Measurements from ENCODE around the gene CALHM6. TPM values are rescaled to one million over a fixed set of nuclear protein-coding genes. Genes with fewer than 3 reads are reported as not detected.

The CALHM6 gene
- total RNA-seq, 1 experiment from 2014 or later: not detected

GRCh38 chr6:116417661-116418060, 43.5 kb upstream of the CALHM6 start:
- Histone ChIP-seq H3K4me1 (ENCODE audit: control insufficient read depth in 1 of 2, insufficient read depth in 2 of 2, low read length in 2 of 2) (peaks cover 0 to 7% of the 10 kb centered on the region in 2 experiments; a peak in 2 of 4 replicates), H3K9ac (ENCODE audit: low read length) (no peak overlapping the region), H3K4me3 (replicated peaks in 1 of 2; ENCODE audit: low read depth in 1 of 2, low read length in 2 of 2) (no peak overlapping the region), H3K4me2 (ENCODE audit: low read length) (no peak overlapping the region), H3K27ac (ENCODE audit: low read depth, low read length) (no peak overlapping the region), H3K27me3 (ENCODE audit: insufficient read depth, low read length) (no peaks in the 10 kb centered on the region), H3K9me3 (ENCODE audit: control insufficient read depth in 1 of 2, insufficient read depth in 1 of 2, low read depth in 1 of 2, low read length in 2 of 2) (no peaks in the 10 kb centered on the region), H3K79me2 (ENCODE audit: insufficient read depth, low read length) (no peaks in the 10 kb centered on the region; the same call in none of the 2 replicates), H3K36me3 (ENCODE audit: control insufficient read depth in 1 of 2, insufficient read depth in 2 of 2, low read length in 2 of 2) (no peaks in the 10 kb centered on the region), H3K9me2 (ENCODE audit: insufficient read depth) (no peaks in the 10 kb centered on the region), H2AFZ (ENCODE audit: low read depth, low read length, poor library complexity, severe bottlenecking) (no peak overlapping the region), H4K20me1 (ENCODE audit: insufficient read depth) (no peaks in the 10 kb centered on the region)
- no peak for TF ChIP-seq CEBPB (IDR thresholded peaks at IDR 0.05; ENCODE audit: low read depth)
- TF ChIP-seq YY1 (IDR thresholded peaks at IDR 0.05; ENCODE audit: extremely low read depth, insufficient replicate concordance, low read depth, low read length): no peak
- no peak for TF ChIP-seq ZFX (IDR thresholded peaks at IDR 0.05)
- TF ChIP-seq ELF1 (IDR thresholded peaks at IDR 0.05; ENCODE audit: borderline replicate concordance, low read depth): no peak
- TF ChIP-seq RAD21 (IDR thresholded peaks at IDR 0.05; ENCODE audit: low read depth): no peak
- TF ChIP-seq EZH2 (IDR thresholded peaks at IDR 0.05): no peak
- no peak for TF ChIP-seq SIN3A (IDR thresholded peaks at IDR 0.05; ENCODE audit: low read depth)
- TF ChIP-seq, protein P1, sequence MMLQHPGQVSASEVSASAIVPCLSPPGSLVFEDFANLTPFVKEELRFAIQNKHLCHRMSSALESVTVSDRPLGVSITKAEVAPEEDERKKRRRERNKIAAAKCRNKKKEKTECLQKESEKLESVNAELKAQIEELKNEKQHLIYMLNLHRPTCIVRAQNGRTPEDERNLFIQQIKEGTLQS (IDR thresholded peaks at IDR 0.05): no peak
- TF ChIP-seq, protein P2, sequence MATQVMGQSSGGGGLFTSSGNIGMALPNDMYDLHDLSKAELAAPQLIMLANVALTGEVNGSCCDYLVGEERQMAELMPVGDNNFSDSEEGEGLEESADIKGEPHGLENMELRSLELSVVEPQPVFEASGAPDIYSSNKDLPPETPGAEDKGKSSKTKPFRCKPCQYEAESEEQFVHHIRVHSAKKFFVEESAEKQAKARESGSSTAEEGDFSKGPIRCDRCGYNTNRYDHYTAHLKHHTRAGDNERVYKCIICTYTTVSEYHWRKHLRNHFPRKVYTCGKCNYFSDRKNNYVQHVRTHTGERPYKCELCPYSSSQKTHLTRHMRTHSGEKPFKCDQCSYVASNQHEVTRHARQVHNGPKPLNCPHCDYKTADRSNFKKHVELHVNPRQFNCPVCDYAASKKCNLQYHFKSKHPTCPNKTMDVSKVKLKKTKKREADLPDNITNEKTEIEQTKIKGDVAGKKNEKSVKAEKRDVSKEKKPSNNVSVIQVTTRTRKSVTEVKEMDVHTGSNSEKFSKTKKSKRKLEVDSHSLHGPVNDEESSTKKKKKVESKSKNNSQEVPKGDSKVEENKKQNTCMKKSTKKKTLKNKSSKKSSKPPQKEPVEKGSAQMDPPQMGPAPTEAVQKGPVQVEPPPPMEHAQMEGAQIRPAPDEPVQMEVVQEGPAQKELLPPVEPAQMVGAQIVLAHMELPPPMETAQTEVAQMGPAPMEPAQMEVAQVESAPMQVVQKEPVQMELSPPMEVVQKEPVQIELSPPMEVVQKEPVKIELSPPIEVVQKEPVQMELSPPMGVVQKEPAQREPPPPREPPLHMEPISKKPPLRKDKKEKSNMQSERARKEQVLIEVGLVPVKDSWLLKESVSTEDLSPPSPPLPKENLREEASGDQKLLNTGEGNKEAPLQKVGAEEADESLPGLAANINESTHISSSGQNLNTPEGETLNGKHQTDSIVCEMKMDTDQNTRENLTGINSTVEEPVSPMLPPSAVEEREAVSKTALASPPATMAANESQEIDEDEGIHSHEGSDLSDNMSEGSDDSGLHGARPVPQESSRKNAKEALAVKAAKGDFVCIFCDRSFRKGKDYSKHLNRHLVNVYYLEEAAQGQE (IDR thresholded peaks at IDR 0.05; ENCODE audit: low read depth): no peak
- no peak for TF ChIP-seq CTCF (IDR thresholded peaks at IDR 0.05 in 2 of 3, conservative IDR thresholded peaks at IDR 0.05 in 1 of 3; ENCODE audit: borderline replicate concordance in 1 of 3, insufficient read depth in 1 of 3, low read depth in 2 of 3, low read length in 2 of 3)
- TF ChIP-seq ZBTB33 (IDR thresholded peaks at IDR 0.05; ENCODE audit: extremely low read depth, insufficient replicate concordance, low read length): no peak
- no peak for TF ChIP-seq TCF7L2 (IDR thresholded peaks at IDR 0.05; ENCODE audit: borderline replicate concordance, extremely low read depth, insufficient read depth, insufficient read length)
- intact Hi-C loops (cut with micrococcal nuclease): no loop called here
- POLR2A ChIA-PET: no interaction called here
- ATAC-seq (no peak), DNase-seq (ENCODE audit: low read depth, low spot score) (no peak)
- no TSS peak for BruUV-seq (replicated peaks)
- RAD21 ChIA-PET (ENCODE audit: low non-redundant PET in 1 of 2, low total read pairs in 2 of 2, uncharacterized antibody in 2 of 2, unreplicated experiment in 2 of 2): no interaction called here
- CTCF ChIA-PET: no interaction called here
